ENCODE data around the gene HDAC8. TPM values are rescaled to one million over a fixed set of nuclear protein-coding genes. Genes with fewer than 3 reads are reported as not detected.

HDAC8 gene
- total RNA-seq, 4 donors from 2014 or later: 16.3 to 27.0 (median 20.2) TPM

DNA sequence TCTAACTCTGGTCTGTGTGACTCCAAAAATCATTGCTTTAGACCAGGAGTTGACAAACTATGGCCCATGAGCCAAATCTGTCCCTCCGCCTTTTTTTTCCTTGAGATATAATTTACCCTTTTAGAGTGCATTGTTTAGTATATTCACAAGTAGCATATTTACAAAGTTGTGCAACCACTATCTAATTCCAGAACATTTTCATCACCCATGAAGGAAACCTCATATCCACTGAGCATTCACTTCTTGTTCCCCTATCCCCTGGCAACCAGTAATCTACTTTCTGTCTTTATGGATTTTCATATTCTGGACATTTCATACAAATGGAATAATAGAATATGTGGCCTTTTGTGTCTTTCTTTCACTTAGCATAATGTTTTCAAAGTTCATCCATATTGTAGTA, 199.5 kb downstream of the HDAC8 start:
- no peak for DNase-seq (ENCODE audit: low spot score in 2 of 2)
- Histone ChIP-seq H3K4me3 (no peak overlapping the region), H3K36me3 (no peaks in the 10 kb centered on the region), H3K4me1 (no peaks in the 10 kb centered on the region), H3K27ac (no peak overlapping the region), H3K27me3 (no peaks in the 10 kb centered on the region), H3K9me3 (no peaks in the 10 kb centered on the region)
- 92% methylated on average over 1 of the region's 1 CpG for WGBS
- TF ChIP-seq, protein P1, sequence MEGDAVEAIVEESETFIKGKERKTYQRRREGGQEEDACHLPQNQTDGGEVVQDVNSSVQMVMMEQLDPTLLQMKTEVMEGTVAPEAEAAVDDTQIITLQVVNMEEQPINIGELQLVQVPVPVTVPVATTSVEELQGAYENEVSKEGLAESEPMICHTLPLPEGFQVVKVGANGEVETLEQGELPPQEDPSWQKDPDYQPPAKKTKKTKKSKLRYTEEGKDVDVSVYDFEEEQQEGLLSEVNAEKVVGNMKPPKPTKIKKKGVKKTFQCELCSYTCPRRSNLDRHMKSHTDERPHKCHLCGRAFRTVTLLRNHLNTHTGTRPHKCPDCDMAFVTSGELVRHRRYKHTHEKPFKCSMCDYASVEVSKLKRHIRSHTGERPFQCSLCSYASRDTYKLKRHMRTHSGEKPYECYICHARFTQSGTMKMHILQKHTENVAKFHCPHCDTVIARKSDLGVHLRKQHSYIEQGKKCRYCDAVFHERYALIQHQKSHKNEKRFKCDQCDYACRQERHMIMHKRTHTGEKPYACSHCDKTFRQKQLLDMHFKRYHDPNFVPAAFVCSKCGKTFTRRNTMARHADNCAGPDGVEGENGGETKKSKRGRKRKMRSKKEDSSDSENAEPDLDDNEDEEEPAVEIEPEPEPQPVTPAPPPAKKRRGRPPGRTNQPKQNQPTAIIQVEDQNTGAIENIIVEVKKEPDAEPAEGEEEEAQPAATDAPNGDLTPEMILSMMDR (IDR thresholded peaks at IDR 0.05): no peak
- TF ChIP-seq POLR2A (IDR thresholded peaks at IDR 0.05): no peak
- no peak for TF ChIP-seq EP300 (IDR thresholded peaks at IDR 0.05)
- no peak for TF ChIP-seq POLR2AphosphoS5 (IDR thresholded peaks at IDR 0.05)

DNA sequence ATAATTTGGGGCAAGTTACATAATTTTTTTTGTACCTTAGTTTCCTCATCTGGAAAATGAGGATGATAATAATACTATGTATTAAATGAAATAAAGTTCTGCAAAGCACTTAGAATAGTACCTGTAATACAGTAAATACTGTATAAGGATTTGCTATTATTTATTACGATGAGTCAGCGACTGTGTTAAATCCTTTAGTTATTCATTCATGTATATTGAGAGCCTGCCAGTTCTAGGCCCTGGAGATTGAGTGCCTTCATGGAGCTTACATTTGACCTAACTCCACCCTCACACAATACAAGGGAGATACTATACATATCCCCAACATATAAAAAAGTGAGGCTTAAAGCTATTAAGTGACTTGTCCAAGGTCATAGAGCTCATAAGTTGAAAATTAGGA, 199.9 kb downstream of the HDAC8 start:
- no peak overlapping the region for H3K4me3 ChIP-seq
- no peaks in the 10 kb centered on the region for H3K27me3 ChIP-seq
- DNase-seq (ENCODE audit: low spot score in 2 of 2): no peak
- no peaks in the 10 kb centered on the region for H3K4me1 ChIP-seq
- H3K36me3 ChIP-seq: no peaks in the 10 kb centered on the region
- WGBS: 87% methylated on average over 2 of the region's 2 CpGs
- TF ChIP-seq EP300 (IDR thresholded peaks at IDR 0.05) (no peak), POLR2AphosphoS5 (IDR thresholded peaks at IDR 0.05) (no peak)
- no peak overlapping the region for H3K27ac ChIP-seq
- H3K9me3 ChIP-seq: no peaks in the 10 kb centered on the region

DNA sequence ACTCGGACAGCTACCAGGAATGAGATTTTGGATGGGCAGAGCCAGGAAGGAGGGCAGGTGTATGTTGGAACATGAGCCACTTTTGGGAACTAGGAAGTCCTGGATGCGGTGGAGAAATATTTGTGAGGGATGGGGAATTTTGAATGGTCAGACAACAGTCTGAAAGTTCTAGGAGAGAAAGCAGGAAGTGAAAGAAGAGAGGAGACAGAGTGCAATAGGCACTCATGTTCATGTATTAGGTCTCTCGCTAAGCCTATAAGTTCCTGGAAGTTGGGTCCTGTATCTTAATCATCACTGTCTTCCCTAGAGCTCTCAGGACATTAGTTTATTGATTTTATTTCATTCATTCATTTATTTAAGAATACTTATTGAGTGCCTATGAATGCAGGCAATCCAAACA, 201.2 kb downstream of the HDAC8 start:
- no peaks in the 10 kb centered on the region for H3K4me1 ChIP-seq
- H3K9me3 ChIP-seq: no peaks in the 10 kb centered on the region
- H3K36me3 ChIP-seq: no peaks in the 10 kb centered on the region
- no peak overlapping the region for H3K27ac ChIP-seq
- no peak for TF ChIP-seq POLR2A (IDR thresholded peaks at IDR 0.05)
- no peak for TF ChIP-seq EP300 (IDR thresholded peaks at IDR 0.05)
- DNase-seq (ENCODE audit: low spot score in 2 of 2): no peak
- H3K27me3 ChIP-seq: no peaks in the 10 kb centered on the region
- 79% methylated on average over 3 of the region's 3 CpGs for whole genome bisulfite sequencing
- H3K4me3 ChIP-seq: no peak overlapping the region

DNA sequence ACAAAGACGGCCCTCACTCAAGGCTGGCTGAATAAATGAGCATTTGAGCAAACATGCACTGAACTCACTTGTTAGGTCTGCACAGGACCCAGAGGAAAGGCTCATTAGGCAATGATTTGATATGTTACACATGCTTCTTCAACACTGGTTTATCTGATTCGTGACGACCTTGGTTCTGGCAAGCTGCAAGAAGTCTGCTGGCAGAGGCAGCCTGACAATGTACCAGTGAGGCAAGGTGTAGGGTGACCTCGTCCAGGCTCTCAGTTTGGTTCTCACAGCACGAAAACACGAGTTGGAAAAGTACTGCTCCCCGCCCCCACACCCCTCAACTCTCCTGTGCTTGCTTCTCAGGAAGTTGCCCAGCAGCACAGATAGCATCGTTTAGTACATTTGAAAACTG, 203.8 kb downstream of the HDAC8 start:
- Histone ChIP-seq H3K27ac (no peak overlapping the region), H3K9me3 (no peaks in the 10 kb centered on the region), H3K27me3 (no peaks in the 10 kb centered on the region), H3K36me3 (no peaks in the 10 kb centered on the region), H3K4me1 (no peaks in the 10 kb centered on the region), H3K4me3 (no peak overlapping the region)
- WGBS: 64% methylated on average over 8 of the region's 8 CpGs
- no peak for DNase-seq (ENCODE audit: low spot score in 2 of 2)
- TF ChIP-seq, protein P1 (IDR thresholded peaks at IDR 0.05): no peak
- no peak for TF ChIP-seq POLR2A (IDR thresholded peaks at IDR 0.05)
- no peak for TF ChIP-seq EP300 (IDR thresholded peaks at IDR 0.05)
- TF ChIP-seq POLR2AphosphoS5 (IDR thresholded peaks at IDR 0.05): no peak

DNA sequence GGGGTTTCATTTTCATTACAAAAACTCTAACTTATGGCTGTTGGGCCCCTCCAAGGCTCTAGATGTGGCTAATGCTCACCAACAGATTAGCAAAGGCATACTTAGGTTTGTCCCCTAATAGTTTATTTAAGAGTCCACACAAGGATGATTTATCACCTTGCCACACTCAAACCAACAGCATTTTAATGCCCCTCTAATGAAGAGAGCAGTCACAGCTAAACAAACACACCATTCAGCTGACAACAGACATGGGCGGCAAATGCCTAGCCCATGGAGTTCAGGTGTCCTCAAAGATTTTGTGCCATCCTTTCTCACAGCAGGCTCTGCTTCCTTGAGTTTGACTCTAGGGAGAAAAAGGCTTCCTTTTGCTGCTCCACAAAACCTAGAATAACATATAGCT, 205.1 kb downstream of the HDAC8 start:
- WGBS: 80% methylated on average over 1 of the region's 1 CpG
- no peaks in the 10 kb centered on the region for H3K9me3 ChIP-seq

DNA sequence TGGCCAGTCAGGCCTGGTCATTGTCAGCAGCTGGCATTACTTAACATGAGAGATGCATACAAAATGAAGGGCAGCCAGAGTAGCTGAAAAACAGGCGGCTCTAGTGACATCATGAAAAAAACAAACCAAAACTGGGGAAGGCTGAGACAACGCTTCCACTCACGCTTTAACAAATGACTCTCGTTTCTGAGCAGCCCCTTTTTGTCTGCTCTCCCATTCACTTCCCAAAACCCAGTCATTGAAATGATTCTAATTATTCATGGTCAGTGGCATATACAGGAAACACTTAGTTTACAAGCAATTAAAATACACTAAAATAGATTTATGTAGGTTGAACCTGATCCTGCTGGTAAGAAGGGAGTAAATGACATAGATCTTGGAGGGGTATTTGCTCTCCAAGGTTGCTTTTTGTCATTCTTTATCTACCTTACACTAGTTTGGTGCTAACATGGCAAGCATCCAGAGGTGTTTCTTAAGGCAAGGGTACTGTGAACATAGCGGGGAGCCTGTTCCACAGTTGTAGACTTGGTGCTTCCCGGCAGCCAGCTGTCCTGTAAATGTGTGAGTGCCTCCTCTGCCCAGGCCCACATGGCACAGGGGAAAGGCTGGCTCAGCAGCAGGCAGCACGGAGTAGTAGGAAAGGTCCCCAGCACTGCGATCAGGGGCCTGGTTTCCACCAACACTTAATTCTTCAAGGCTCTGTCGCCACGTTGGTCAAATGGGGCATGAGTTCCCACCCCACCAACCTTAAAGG, 205.8 kb downstream of the HDAC8 start:
- H3K9me3 ChIP-seq: no peaks in the 10 kb centered on the region
- no peaks in the 10 kb centered on the region for H3K36me3 ChIP-seq
- H3K4me1 ChIP-seq: no peaks in the 10 kb centered on the region
- H3K4me3 ChIP-seq: no peak overlapping the region
- H3K27me3 ChIP-seq: no peaks in the 10 kb centered on the region
- no peak for DNase-seq (ENCODE audit: low spot score in 2 of 2)
- 80% methylated on average over 10 of the region's 10 CpGs for WGBS
- H3K27ac ChIP-seq: no peak overlapping the region
- TF ChIP-seq POLR2A (IDR thresholded peaks at IDR 0.05): no peak
- TF ChIP-seq, protein P1 (IDR thresholded peaks at IDR 0.05): no peak
- TF ChIP-seq POLR2AphosphoS5 (IDR thresholded peaks at IDR 0.05): no peak
- no peak for TF ChIP-seq EP300 (IDR thresholded peaks at IDR 0.05)

More for the DNA sequence above, 205.1 kb downstream of the HDAC8 start:
- H3K4me3 ChIP-seq: no peak overlapping the region
- no peaks in the 10 kb centered on the region for H3K36me3 ChIP-seq
- no peaks in the 10 kb centered on the region for H3K4me1 ChIP-seq
- TF ChIP-seq, protein P1 (IDR thresholded peaks at IDR 0.05): no peak
- TF ChIP-seq EP300 (IDR thresholded peaks at IDR 0.05): no peak
- TF ChIP-seq POLR2AphosphoS5 (IDR thresholded peaks at IDR 0.05): no peak
- TF ChIP-seq POLR2A (IDR thresholded peaks at IDR 0.05): no peak
- no peak overlapping the region for H3K27ac ChIP-seq
- H3K27me3 ChIP-seq: no peaks in the 10 kb centered on the region
- no peak for DNase-seq (ENCODE audit: low spot score in 2 of 2)

Data from suprapubic skin (tissue), 4 donors.